ENCODE measurements around the gene OSBP2.

DNA sequence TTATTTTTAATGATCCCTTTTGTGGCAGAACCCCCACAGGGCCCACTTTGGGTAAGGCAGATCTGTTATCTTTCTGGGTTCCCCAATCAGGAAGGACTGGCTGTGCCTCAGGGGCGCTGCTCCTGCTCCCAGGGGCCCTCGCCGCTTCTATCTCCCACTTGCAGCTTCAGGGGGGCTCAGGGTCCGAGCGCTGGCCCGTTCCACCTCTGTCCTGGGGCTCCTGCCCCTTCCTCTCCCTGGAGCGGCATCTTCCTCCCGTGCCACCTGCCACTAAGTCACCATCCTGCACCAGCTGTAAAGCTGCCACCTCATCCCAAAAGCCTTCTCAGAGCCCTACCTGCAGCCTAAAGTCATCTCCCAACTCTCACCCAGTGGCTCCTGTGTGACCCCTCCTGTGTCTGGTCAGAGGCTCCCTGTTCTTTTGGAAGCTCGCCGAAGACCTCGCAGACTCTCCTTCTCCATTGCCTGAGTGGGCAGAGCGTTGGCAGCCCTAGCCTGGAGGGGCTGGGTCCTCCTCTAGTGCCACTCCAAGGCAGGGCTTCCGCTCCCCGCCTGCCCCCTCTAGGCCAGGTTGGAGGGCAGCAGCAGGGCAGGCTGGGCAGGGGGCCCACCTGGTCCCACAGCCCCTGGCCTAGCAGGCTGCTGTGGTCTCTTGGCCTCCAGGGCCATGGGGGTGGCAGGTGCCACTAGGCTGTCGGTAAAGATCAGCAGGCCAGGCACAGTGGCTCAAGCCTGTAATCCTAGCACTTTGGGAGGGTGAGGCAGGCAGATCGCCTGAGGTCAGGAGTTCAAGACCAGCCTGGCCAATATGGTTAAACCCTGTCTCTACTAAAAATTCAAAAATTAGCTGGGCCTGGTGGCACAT, 167.2 kb downstream of the OSBP2 start:
- TF ChIP-seq, protein P1, sequence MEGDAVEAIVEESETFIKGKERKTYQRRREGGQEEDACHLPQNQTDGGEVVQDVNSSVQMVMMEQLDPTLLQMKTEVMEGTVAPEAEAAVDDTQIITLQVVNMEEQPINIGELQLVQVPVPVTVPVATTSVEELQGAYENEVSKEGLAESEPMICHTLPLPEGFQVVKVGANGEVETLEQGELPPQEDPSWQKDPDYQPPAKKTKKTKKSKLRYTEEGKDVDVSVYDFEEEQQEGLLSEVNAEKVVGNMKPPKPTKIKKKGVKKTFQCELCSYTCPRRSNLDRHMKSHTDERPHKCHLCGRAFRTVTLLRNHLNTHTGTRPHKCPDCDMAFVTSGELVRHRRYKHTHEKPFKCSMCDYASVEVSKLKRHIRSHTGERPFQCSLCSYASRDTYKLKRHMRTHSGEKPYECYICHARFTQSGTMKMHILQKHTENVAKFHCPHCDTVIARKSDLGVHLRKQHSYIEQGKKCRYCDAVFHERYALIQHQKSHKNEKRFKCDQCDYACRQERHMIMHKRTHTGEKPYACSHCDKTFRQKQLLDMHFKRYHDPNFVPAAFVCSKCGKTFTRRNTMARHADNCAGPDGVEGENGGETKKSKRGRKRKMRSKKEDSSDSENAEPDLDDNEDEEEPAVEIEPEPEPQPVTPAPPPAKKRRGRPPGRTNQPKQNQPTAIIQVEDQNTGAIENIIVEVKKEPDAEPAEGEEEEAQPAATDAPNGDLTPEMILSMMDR (conservative IDR thresholded peaks at IDR 0.05; ENCODE audit: low read length): no peak
- TF ChIP-seq EZH2phosphoT487 (IDR thresholded peaks at IDR 0.05; ENCODE audit: borderline replicate concordance): no peak

All from Loucy (cell line).